Central memory CD8-positive, alpha-beta T cell (primary cell): ENCODE data around the gene PAX4.
"Not testable (repeated sequence)": the region's sequence is repeated elsewhere in the genome, so short reads cannot be mapped to it uniquely, and the experiment has no call there.

ENCODE experiments used
- ATAC-seq: fragments of 150-1000 bp; cut with Tn5 transposase; replicated peaks from 2 replicates; pipeline ENCODE4 v1.10.0; 2022; ENCODE audit warnings: mild to moderate bottlenecking, moderate FRiP score, moderate number of reproducible peaks; ENCODE audit not compliant: poor library complexity, severe bottlenecking; ENCODE audit errors: extremely low read depth
- DNase-seq, 2 donors: peaks; one replicate each; pipeline ENCODE4 v3.0.0; 2021; ENCODE audit warnings: low spot score in 2 of 2
- H3K27ac Mint-ChIP-seq: one replicate; pipeline ENCODE4 v1.8.0; 2022; ENCODE audit warnings: low read depth, mild to moderate bottlenecking, moderate library complexity, mixed read lengths
- H3K27me3 Mint-ChIP-seq: one replicate; pipeline ENCODE4 v1.8.0; 2022; ENCODE audit warnings: mixed read lengths
- H3K36me3 Mint-ChIP-seq: one replicate; pipeline ENCODE4 v1.8.0; 2022; ENCODE audit warnings: mild to moderate bottlenecking, moderate library complexity, mixed read lengths; ENCODE audit not compliant: insufficient read depth
- H3K4me1 Mint-ChIP-seq: one replicate; pipeline ENCODE4 v1.8.0; 2022; ENCODE audit warnings: mixed read lengths
- H3K4me3 Mint-ChIP-seq: one replicate; pipeline ENCODE4 v1.8.0; 2022; ENCODE audit warnings: mild to moderate bottlenecking, moderate library complexity, mixed read lengths
- H3K9me3 Mint-ChIP-seq: one replicate; pipeline ENCODE4 v1.8.0; 2022; ENCODE audit warnings: mixed read lengths

PAX4 gene

DNA sequence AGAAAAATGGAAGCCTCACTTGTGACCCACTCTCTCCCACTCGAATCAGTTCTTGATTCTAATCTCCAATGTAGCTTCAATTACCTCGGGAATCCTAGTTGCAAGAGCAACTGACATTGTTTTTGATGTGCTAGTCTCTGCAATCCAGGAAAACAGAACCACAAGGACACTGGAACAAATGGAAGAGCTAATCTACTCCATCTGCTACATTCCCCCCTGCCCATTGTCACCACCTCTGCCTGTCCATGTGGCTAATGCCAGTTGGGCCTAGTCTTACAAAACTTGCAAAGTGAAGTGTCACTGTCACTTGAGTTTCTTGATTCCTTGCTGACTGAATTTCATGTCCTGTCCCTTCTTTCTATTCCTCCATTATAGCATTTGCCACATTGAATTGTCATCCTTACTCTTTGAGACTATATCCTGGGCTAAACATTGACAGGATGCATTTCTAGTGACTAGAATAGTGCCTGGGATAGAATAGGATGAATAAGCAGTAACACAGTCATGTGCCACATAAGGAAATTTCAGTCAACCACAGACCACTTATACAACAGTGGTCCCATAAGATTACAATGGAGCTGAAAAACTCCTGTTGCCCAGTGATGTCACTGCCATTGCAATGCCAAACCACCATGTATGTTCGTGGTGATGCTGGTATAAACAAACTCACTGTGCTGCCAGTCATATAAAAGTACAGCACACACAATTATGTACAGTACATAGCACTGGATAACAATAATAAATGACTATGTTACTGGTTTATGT is 46.0 kb downstream of the PAX4 start:
- Mint-ChIP-seq H3K9me3 (no peaks in the 10 kb centered on the region), H3K36me3 (peaks cover 2% of the 10 kb centered on the region), H3K4me3 (no peak overlapping the region), H3K4me1 (peaks cover 10% of the 10 kb centered on the region), H3K27ac (no peak overlapping the region), H3K27me3 (no peaks in the 10 kb centered on the region)
- ATAC-seq (no peak), DNase-seq (no peak)

DNA sequence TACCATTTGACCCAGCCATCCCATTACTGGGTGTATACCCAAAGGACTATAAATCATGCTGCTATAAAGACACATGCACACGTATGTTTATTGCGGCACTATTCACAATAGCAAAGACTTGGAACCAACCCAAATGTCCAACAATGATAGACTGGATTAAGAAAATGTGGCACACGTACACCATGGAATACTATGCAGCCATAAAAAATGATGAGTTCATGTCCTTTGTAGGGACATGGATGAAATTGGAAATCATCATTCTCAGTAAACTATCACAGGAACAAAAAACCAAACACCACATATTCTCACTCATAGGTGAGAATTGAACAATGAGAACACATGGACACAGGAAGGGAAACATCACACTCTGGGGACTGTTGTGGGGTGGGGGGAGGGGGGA is 49.9 kb downstream of the PAX4 start:
- not testable (repeated sequence) for H3K9me3 Mint-ChIP-seq, H3K27me3 Mint-ChIP-seq, DNase-seq, H3K27ac Mint-ChIP-seq, H3K36me3 Mint-ChIP-seq, ATAC-seq, H3K4me1 Mint-ChIP-seq, H3K4me3 Mint-ChIP-seq

DNA sequence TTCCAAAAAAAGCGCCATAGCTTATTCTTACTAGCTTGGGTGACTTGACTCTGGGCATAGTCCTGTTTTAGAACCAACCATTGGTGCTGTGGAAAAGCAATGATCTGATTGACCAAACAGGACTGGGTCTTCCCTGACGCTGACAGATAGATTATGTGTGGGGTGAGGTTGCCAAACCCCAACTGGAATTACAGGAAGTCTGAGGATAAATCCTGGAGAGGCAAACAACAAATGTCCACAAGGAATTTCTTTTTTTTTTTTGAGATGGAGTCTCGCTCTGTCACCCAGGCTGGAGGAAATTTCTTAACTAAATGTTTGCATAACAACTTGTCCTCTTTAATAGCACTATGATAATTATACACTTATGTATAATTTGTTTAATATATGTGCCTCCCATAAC is 51.7 kb downstream of the PAX4 start:
- no peaks in the 10 kb centered on the region for H3K27me3 Mint-ChIP-seq
- peaks cover 1% of the 10 kb centered on the region for H3K36me3 Mint-ChIP-seq
- H3K4me1 Mint-ChIP-seq, result no peaks in the 10 kb centered on the region
- no peak overlapping the region for H3K4me3 Mint-ChIP-seq
- ATAC-seq, result no peak
- H3K9me3 Mint-ChIP-seq, result peaks cover 4% of the 10 kb centered on the region
- H3K27ac Mint-ChIP-seq, result no peak overlapping the region
- no peak for DNase-seq
